BE2C (cell line): ENCODE measurements around the gene JUND.

Experiments used
- DNase-seq: peaks from one replicate; pipeline ENCODE4 v3.0.0-alpha.2; 2020
- H3K27me3 ChIP-seq: fragments of 250-450 bp; sonication (Bioruptor Pico); 2 replicates; pipeline ENCODE4 v1.5.1; 2020; ENCODE audit warnings: mild to moderate bottlenecking
- H3K36me3 ChIP-seq: fragments of 250-450 bp; sonication (Bioruptor Pico); 2 replicates; pipeline ENCODE4 v1.5.1; 2020; ENCODE audit warnings: mild to moderate bottlenecking
- H3K4me1 ChIP-seq: fragments of 250-450 bp; sonication (Bioruptor Pico); 2 replicates; pipeline ENCODE4 v1.5.1; 2020
- H3K4me3 ChIP-seq: 2 replicates; pipeline ENCODE4 v1.5.1; 2011; ENCODE audit warnings: low read depth, low read length
- H3K9me3 ChIP-seq: fragments of 250-450 bp; sonication (Bioruptor Pico); 2 replicates; pipeline ENCODE4 v1.5.1; 2020
- TF ChIP-seq, protein P1 (sequence below): IDR thresholded peaks from 2 replicates; pipeline ENCODE4 v1.5.1; 2012; ENCODE audit warnings: mild to moderate bottlenecking, low read depth, low read length

Gene JUND

DNA sequence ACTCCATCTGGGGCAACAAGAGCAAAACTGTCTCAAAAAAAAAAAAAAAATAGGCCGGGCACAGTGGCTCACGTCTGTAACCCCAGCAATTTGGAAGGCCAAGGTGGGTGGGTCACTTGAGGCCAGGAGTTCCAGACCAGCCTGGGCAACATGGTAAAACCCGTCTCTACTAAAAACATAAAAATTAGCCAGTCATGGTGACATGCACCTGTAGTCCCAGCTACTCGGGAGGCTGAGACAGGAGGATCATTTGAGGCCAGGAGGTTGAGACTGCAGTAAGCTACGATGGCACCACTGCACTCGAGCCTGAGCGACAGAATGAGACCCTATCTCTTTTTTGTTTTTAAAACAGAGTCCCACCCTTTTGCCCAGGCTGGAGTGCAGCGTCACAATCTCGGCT lies 11.1 kb downstream of the JUND start:
- H3K4me1 ChIP-seq, result no peaks in the 10 kb centered on the region
- H3K36me3 ChIP-seq, result peaks cover 19% of the 10 kb centered on the region
- no peak for DNase-seq
- no peak overlapping the region for H3K4me3 ChIP-seq
- H3K9me3 ChIP-seq, result no peaks in the 10 kb centered on the region
- H3K27me3 ChIP-seq, result no peaks in the 10 kb centered on the region
- TF ChIP-seq, protein P1, sequence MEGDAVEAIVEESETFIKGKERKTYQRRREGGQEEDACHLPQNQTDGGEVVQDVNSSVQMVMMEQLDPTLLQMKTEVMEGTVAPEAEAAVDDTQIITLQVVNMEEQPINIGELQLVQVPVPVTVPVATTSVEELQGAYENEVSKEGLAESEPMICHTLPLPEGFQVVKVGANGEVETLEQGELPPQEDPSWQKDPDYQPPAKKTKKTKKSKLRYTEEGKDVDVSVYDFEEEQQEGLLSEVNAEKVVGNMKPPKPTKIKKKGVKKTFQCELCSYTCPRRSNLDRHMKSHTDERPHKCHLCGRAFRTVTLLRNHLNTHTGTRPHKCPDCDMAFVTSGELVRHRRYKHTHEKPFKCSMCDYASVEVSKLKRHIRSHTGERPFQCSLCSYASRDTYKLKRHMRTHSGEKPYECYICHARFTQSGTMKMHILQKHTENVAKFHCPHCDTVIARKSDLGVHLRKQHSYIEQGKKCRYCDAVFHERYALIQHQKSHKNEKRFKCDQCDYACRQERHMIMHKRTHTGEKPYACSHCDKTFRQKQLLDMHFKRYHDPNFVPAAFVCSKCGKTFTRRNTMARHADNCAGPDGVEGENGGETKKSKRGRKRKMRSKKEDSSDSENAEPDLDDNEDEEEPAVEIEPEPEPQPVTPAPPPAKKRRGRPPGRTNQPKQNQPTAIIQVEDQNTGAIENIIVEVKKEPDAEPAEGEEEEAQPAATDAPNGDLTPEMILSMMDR, result no peak

DNA sequence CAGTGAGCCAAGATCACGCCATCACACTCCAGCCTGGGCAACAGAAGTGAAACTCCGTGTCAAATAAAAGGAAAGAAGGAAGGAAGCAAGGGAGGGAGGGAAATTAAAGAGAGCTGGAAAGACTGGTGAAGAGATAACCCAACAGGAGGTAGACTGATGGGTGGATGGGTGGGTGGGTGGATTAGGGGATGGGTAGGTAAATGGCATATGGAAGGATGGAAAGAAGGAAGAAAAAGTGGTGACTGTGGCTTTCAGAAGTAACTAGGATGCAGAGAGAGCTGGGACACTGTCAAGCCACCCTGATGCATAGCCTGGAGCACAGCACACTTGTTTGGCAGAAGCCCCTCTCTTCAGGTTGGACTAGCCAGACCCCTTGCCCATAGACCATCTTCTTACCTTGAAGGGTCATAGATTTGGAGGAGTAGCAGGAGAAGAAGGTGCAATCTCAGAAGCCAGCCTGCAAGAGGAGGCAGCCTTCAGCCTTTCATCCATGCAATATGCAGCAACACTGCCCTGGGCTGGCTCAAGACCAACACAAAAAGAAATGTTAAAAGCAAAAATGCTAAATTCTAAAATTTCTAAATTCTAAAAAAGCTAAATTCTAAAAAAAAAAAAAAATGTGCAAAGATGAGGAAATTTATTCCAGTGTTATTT lies 12.2 kb downstream of the JUND start:
- no peak for DNase-seq
- no peak overlapping the region for H3K4me3 ChIP-seq
- TF ChIP-seq, protein P1, result no peak
- no peaks in the 10 kb centered on the region for H3K27me3 ChIP-seq
- H3K4me1 ChIP-seq, result no peaks in the 10 kb centered on the region
- H3K36me3 ChIP-seq, result peaks cover 12% of the 10 kb centered on the region
- H3K9me3 ChIP-seq, result no peaks in the 10 kb centered on the region

DNA sequence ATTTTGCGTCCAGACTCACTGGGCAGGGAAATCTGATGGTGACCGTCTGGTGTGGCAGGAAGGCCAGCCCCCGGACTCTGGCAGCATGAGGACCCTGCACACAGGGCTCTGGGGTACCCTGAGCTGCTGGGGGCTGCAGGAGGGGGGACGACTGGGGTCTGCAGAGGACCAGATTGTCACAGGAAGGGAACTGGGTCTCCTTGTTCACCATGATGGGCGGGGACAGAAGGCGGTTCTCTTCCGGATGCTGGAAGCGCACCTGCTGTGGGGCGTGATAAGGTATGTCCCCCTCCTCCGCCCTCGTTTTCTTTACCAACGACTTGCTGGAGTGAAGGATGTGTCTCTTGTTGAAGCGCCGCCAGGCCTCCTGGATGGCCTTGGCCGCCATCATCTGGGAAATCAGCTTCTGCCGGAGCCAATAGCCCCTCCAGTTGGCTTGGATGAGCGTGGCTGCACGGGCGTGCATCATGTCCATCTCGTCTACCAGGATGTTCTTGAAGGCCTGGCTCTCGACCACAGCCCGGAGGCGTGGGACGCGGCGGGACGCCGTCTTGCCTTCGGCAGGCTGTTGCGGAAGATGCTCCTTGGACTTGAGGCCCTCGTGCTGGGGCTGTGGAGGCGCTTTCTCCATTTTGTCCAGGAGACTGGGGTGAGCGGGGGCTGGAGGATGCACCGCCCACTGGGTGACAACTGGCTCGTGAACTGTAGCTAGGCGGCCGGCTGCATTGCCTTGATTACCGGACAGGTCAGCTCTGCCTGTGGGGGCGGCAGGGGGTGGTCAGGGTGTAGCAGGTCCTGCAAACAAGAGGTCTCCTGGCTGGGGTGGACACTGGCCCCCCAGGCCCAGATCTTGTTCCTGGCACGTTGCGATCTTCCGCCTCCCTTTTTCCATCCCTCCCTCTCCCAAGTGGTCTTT lies 14.4 kb downstream of the JUND start:
- Histone ChIP-seq H3K9me3 (no peaks in the 10 kb centered on the region), H3K4me1 (no peaks in the 10 kb centered on the region), H3K27me3 (no peaks in the 10 kb centered on the region), H3K36me3 (peaks cover 3% of the 10 kb centered on the region; the same call in 1 of the 2 replicates), H3K4me3 (no peak overlapping the region)
- TF ChIP-seq, protein P1, result no peak
- DNase-seq, result no peak

DNA sequence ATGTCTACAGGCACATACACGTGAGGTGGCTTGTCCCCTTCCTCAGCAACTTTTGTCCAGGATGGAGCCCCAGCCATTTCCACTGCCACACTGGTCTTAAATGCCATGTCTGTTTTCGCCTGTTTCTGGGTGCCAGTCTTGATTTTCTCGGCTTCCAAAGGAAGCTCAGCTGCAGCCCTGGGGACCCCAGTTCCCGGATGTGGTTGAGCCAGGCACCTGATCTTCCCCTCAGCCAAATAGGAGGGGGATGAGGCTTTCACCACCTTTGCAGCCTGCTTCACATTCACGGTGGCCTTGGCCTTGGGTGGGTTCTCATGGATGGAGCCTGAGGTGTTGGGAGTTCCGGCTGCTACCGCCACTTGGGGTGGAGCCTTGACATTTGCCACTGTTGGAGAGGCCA lies 15.8 kb downstream of the JUND start:
- H3K4me1 ChIP-seq, result no peaks in the 10 kb centered on the region
- no peak overlapping the region for H3K4me3 ChIP-seq
- DNase-seq, result no peak
- no peaks in the 10 kb centered on the region for H3K9me3 ChIP-seq
- no peaks in the 10 kb centered on the region for H3K27me3 ChIP-seq
- TF ChIP-seq, protein P1, result no peak
- H3K36me3 ChIP-seq, result peaks cover 3% of the 10 kb centered on the region; the same call in 1 of the 2 replicates

DNA sequence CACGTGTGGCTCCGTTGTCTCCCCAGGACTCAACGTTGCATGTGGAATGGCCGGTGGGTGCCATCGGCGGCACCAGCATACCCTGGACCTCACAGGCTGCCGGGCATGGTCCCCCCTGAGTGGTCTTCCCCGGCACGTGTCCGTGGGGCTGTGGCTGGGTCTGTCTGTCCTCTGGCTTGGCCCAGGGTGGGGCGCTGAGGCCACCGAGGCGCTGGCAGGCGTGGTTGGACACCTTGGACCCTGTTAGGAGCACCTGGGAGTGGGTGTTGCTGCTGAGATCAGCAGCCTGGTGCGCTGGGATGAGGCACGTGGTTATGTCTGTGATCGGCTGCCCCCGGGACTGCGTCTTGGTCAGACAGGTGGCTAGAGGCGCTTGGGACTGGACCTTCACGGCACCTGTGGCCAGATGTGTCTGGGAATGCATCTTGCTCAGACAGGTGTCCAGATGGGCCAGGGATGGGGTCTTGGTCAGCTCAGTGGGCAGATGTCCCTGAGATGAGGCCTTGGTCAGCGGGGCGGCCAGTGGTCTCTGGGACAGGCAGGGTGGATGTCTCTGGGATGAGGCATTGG lies 16.4 kb downstream of the JUND start:
- TF ChIP-seq, protein P1, result no peak
- Histone ChIP-seq H3K4me1 (no peaks in the 10 kb centered on the region), H3K4me3 (no peak overlapping the region), H3K27me3 (no peaks in the 10 kb centered on the region), H3K9me3 (no peaks in the 10 kb centered on the region), H3K36me3 (peaks cover 3% of the 10 kb centered on the region; the same call in 1 of the 2 replicates)
- DNase-seq, result no peak
